MM.1S (cell line): Measurements from ENCODE around the gene IQGAP1.

ENCODE experiments used
- DNase-seq: peaks from one replicate; pipeline ENCODE4 v3.0.0-alpha.2; 2015
- H2AFZ ChIP-seq: fragments of 300-600 bp; sonication (generic); 2 replicates; pipeline ENCODE4 v1.6.0; 2016; ENCODE audit warnings: antibody characterized with exemption, low read length
- H3F3A ChIP-seq: fragments of 300-600 bp; sonication (generic); 2 replicates; pipeline ENCODE4 v1.6.1; 2016; ENCODE audit warnings: mild to moderate bottlenecking, antibody characterized with exemption, low read length, moderate library complexity, mixed read lengths; ENCODE audit not compliant: insufficient read depth
- H3K27ac ChIP-seq: fragments of 300-600 bp; sonication (generic); 2 replicates; pipeline ENCODE4 v1.5.1; 2016; ENCODE audit warnings: mild to moderate bottlenecking, low read length
- H3K27me3 ChIP-seq: fragments of 300-600 bp; sonication (generic); replicated peaks from 2 replicates; pipeline ENCODE4 v1.6.0; 2016; ENCODE audit warnings: low read length; ENCODE audit not compliant: insufficient read depth
- H3K36me3 ChIP-seq: fragments of 300-600 bp; sonication (generic); replicated peaks from 2 replicates; pipeline ENCODE4 v1.6.1; 2016; ENCODE audit warnings: mild to moderate bottlenecking, low read length, mixed read lengths; ENCODE audit not compliant: insufficient read depth
- H3K4me1 ChIP-seq: fragments of 300-600 bp; sonication (generic); 2 replicates; pipeline ENCODE4 v1.6.1; 2016; ENCODE audit warnings: low read length, mixed read lengths
- H3K4me2 ChIP-seq: fragments of 300-600 bp; sonication (generic); 2 replicates; pipeline ENCODE4 v1.6.0; 2016; ENCODE audit warnings: low read depth, low read length
- H3K4me3 ChIP-seq: fragments of 300-600 bp; sonication (generic); 2 replicates; pipeline ENCODE4 v1.5.1; 2016; ENCODE audit warnings: low read length, mixed read lengths
- H3K79me2 ChIP-seq: fragments of 300-600 bp; sonication (generic); 2 replicates; pipeline ENCODE4 v1.6.1; 2016; ENCODE audit warnings: mixed run types, low read length, mixed read lengths
- H3K9ac ChIP-seq: fragments of 300-600 bp; sonication (generic); 2 replicates; pipeline ENCODE4 v1.6.1; 2016; ENCODE audit warnings: low read length, mixed read lengths
- H3K9me2 ChIP-seq: fragments of 300-600 bp; sonication (generic); replicated peaks from 2 replicates; pipeline ENCODE4 v1.6.1; 2016; ENCODE audit warnings: mild to moderate bottlenecking, low read length, mixed read lengths; ENCODE audit not compliant: insufficient read depth
- H3K9me3 ChIP-seq: fragments of 300-600 bp; sonication (generic); replicated peaks from 2 replicates; pipeline ENCODE4 v1.6.1; 2016; ENCODE audit warnings: mild to moderate bottlenecking, low read length, mixed read lengths; ENCODE audit not compliant: insufficient read depth
- H4K20me1 ChIP-seq: fragments of 300-600 bp; sonication (generic); 2 replicates; pipeline ENCODE4 v1.6.1; 2016; ENCODE audit warnings: mild to moderate bottlenecking, low read length, moderate library complexity, mixed read lengths; ENCODE audit not compliant: insufficient read depth
- CTCF ChIP-seq: fragments of 300-600 bp; sonication (generic); IDR thresholded peaks from 2 replicates; pipeline ENCODE4 v1.5.1; 2016; ENCODE audit warnings: antibody characterized with exemption, low read length, mixed read lengths
- EZH2 ChIP-seq: fragments of 300-600 bp; sonication (generic); optimal IDR thresholded peaks from 2 replicates; pipeline ENCODE3; 2017; ENCODE audit warnings: low read depth, mild to moderate bottlenecking, antibody characterized with exemption, low read length, mixed read lengths
- EZH2phosphoT487 ChIP-seq: fragments of 300-600 bp; sonication (generic); IDR thresholded peaks from 2 replicates; pipeline ENCODE4 v1.6.1; 2018; ENCODE audit warnings: antibody characterized with exemption, low read length

The IQGAP1 gene

GRCh38 chr15:90402223-90402622 lies 14.2 kb downstream of the IQGAP1 start:
- Histone ChIP-seq H3K9me3 (no peaks in the 10 kb centered on the region), H3K9me2 (no peaks in the 10 kb centered on the region), H3K4me2 (no peak overlapping the region), H3K27ac (no peak overlapping the region), H3F3A (peaks cover 11% of the 10 kb centered on the region), H3K79me2 (peaks cover 97% of the 10 kb centered on the region), H4K20me1 (no peaks in the 10 kb centered on the region), H3K4me1 (peaks cover 23% of the 10 kb centered on the region), H3K27me3 (no peaks in the 10 kb centered on the region), H3K4me3 (no peak overlapping the region), H2AFZ (no peak overlapping the region), H3K36me3 (no peaks in the 10 kb centered on the region; the same call in 1 of the 2 replicates), H3K9ac (no peak overlapping the region)
- DNase-seq = no peak
- TF ChIP-seq CTCF (no peak), EZH2 (no peak), EZH2phosphoT487 (no peak)

- DNase-seq = no peak
- Histone ChIP-seq H3K36me3 (no peaks in the 10 kb centered on the region; the same call in 1 of the 2 replicates), H3K9me3 (no peaks in the 10 kb centered on the region), H3K4me1 (peaks cover 23% of the 10 kb centered on the region), H3K9ac (no peak overlapping the region), H4K20me1 (no peaks in the 10 kb centered on the region), H3F3A (peaks cover 11% of the 10 kb centered on the region), H3K79me2 (peaks cover 98% of the 10 kb centered on the region), H3K27ac (no peak overlapping the region), H3K4me3 (no peak overlapping the region), H3K4me2 (no peak overlapping the region), H2AFZ (no peak overlapping the region), H3K27me3 (no peaks in the 10 kb centered on the region), H3K9me2 (no peaks in the 10 kb centered on the region)
- TF ChIP-seq EZH2phosphoT487 (no peak), CTCF (no peak), EZH2 (no peak)
These were observed 14.7 kb downstream of the IQGAP1 start for GRCh38 chr15:90402767-90403166.

- Histone ChIP-seq H3K9ac (no peak overlapping the region), H3K4me1 (peaks cover 19% of the 10 kb centered on the region), H3K4me2 (no peak overlapping the region), H3K27ac (no peak overlapping the region), H3K27me3 (no peaks in the 10 kb centered on the region), H3K79me2 (peaks cover 91% of the 10 kb centered on the region), H2AFZ (no peak overlapping the region), H3K9me2 (no peaks in the 10 kb centered on the region), H3K4me3 (no peak overlapping the region), H3F3A (peaks cover 6% of the 10 kb centered on the region), H4K20me1 (no peaks in the 10 kb centered on the region), H3K36me3 (no peaks in the 10 kb centered on the region), H3K9me3 (no peaks in the 10 kb centered on the region)
- TF ChIP-seq EZH2 = no peak
- no peak for TF ChIP-seq EZH2phosphoT487
- TF ChIP-seq CTCF = no peak
- DNase-seq = no peak
These were observed 17.1 kb downstream of the IQGAP1 start for GRCh38 chr15:90405055-90405607.
